Common myeloid progenitor, CD34-positive (primary cell): ENCODE measurements around the gene TGM4.
A peak's percentile ranks its signal among the peaks of the same experiment; 100 is the strongest.

Experiments used
- CTCF ChIA-PET: fragments of 350-600 bp; sonication (Branson Sonifier 250); formaldehyde crosslinking; loops from one replicate; lab custom pipeline; 2021; ENCODE audit warnings: antibody characterized with exemption; lab: Charles Lee
- POLR2A ChIA-PET: fragments of 350-600 bp; sonication (Branson Sonifier 250); formaldehyde crosslinking; loops from one replicate; lab custom pipeline; 2021; ENCODE audit warnings: antibody characterized with exemption; lab: Charles Lee
- DNase-seq, 3 donors: peaks; one replicate each; pipeline versions ENCODE4 v3.0.0 to v3.0.0-alpha.2; 2013
- H3K27ac ChIP-seq, 2 experiments: 1 replicate in 1 of 2; 2 replicates in 1 of 2; pipeline ENCODE4 v1.7.0; 2013; ENCODE audit warnings: inconsistent platforms in 2 of 2, low read length in 2 of 2, mild to moderate bottlenecking in 2 of 2, low read depth in 1 of 2, moderate library complexity in 1 of 2; ENCODE audit not compliant: severe bottlenecking in 2 of 2, insufficient read depth in 1 of 2, poor library complexity in 1 of 2
- H3K27me3 ChIP-seq, 5 experiments: replicated peaks in 2 of 5; 1 replicate in 3 of 5; 2 replicates in 2 of 5; pipeline versions ENCODE4 v1.6.1 to v1.7.0; 2013; ENCODE audit warnings: low read length in 4 of 5, mild to moderate bottlenecking in 2 of 5, moderate library complexity in 2 of 5, inconsistent platforms in 1 of 5; ENCODE audit not compliant: insufficient read depth in 5 of 5, control insufficient read depth in 4 of 5
- H3K36me3 ChIP-seq, 4 experiments: 1 replicate in 2 of 4; 2 replicates in 2 of 4; pipeline versions ENCODE4 v1.6.1 to v1.7.0; 2013; ENCODE audit warnings: low read length in 3 of 4, control low read depth in 1 of 4, mild to moderate bottlenecking in 1 of 4; ENCODE audit not compliant: control insufficient read depth in 4 of 4, insufficient read depth in 4 of 4
- H3K4me1 ChIP-seq, 4 experiments: 1 replicate in 3 of 4; 2 replicates in 1 of 4; pipeline versions ENCODE4 v1.6.1 to v1.7.1; 2013; ENCODE audit warnings: low read length in 3 of 4, mild to moderate bottlenecking in 3 of 4, control low read depth in 1 of 4, inconsistent platforms in 1 of 4, moderate library complexity in 1 of 4; ENCODE audit not compliant: control insufficient read depth in 4 of 4, insufficient read depth in 4 of 4; ENCODE audit errors: control extremely low read depth in 1 of 4
- H3K4me3 ChIP-seq, 7 experiments: 1 replicate in 4 of 7; 2 replicates in 3 of 7; pipeline versions ENCODE4 v1.5.1 to v1.7.0; 2013; ENCODE audit warnings: mild to moderate bottlenecking in 7 of 7, low read length in 6 of 7, moderate library complexity in 6 of 7, inconsistent platforms in 2 of 7, low read depth in 2 of 7, control low read depth in 1 of 7; ENCODE audit not compliant: insufficient read depth in 4 of 7, control insufficient read depth in 1 of 7; ENCODE audit errors: extremely low read depth in 1 of 7
- H3K9me3 ChIP-seq, 5 experiments: 1 replicate in 4 of 5; 2 replicates in 1 of 5; pipeline versions ENCODE4 v1.6.1 to v1.7.1; 2013; ENCODE audit warnings: low read length in 4 of 5, mild to moderate bottlenecking in 2 of 5, inconsistent platforms in 1 of 5, low read depth in 1 of 5, moderate library complexity in 1 of 5; ENCODE audit not compliant: control insufficient read depth in 4 of 5, insufficient read depth in 2 of 5; ENCODE audit errors: control extremely low read depth in 1 of 5
- WGBS: methylation state at CpG from one replicate; pipeline ENCODE4 v1.1.5; 2013; ENCODE audit not compliant: insufficient coverage; 5-methylcytosine and 5-hydroxymethylcytosine counted together

Gene TGM4

GRCh38 chr3:44861412-44862225 is 12.8 kb upstream of the TGM4 start, which contains the start of gene TMEM42:
TMEM42 (plus strand) TSS chr3:44861912; CDS start chr3:44861925, 13 bp downstream.
- POLR2A ChIA-PET = interaction anchor here (0.5 kb wide), 1 partner anchor 175 kb away, joined by 4 read pairs; no protein-coding TSS in a partner anchor
- CTCF ChIA-PET = no interaction called here
- peak within 1 kb of the TSS; percentile 82 to 83 for H3K27ac ChIP-seq

GRCh38 chr3:44862226-44862637 is 12.2 kb upstream of the TGM4 start:
- 2% methylated on average over 22 of the region's 25 CpGs for WGBS
- Histone ChIP-seq H3K9me3 (no peaks in the 10 kb centered on the region), H3K36me3 (peaks cover 2 to 15% (median 8%) of the 10 kb centered on the region in 4 experiments), H3K4me3 (peak overlapping the region; percentile 32 to 77 (median 65)), H3K27ac (no peak overlapping the region), H3K4me1 (peaks cover 0 to 12% (median 8%) of the 10 kb centered on the region in 4 experiments), H3K27me3 (no peaks in the 10 kb centered on the region)
- ChIA-PET CTCF (no interaction called here), POLR2A (no interaction called here)
- DNase-seq = peak; percentile 14 to 64 (median 55)

More at GRCh38 chr3:44861412-44862225, 12.8 kb upstream of the TGM4 start, which contains the start of gene TMEM42:
- peak within 1 kb of the TSS; percentile 45 to 77 (median 68) for H3K4me3 ChIP-seq
- no peaks in the 10 kb centered on the region for H3K27me3 ChIP-seq
- H3K9me3 ChIP-seq = peaks cover 0 to 4% (median 0%) of the 10 kb centered on the region in 5 experiments
- peaks cover 0 to 12% (median 8%) of the 10 kb centered on the region in 4 experiments for H3K4me1 ChIP-seq
- under 1% methylated on average over 74 of the region's 91 CpGs for WGBS
- H3K36me3 ChIP-seq = peaks cover 0 to 15% (median 3%) of the 10 kb centered on the region in 4 experiments
- peak; percentile 90 to 96 (median 95) for DNase-seq

- H3K36me3 ChIP-seq = peaks cover 2 to 14% (median 8%) of the 10 kb centered on the region in 4 experiments
- 96% methylated on average over 6 of the region's 7 CpGs for WGBS
- ChIA-PET CTCF (no interaction called here), POLR2A (no interaction called here)
- DNase-seq = no peak
- H3K4me3 ChIP-seq = no peak overlapping the region
- H3K27ac ChIP-seq = no peak overlapping the region
- peaks cover 0 to 1% (median 0%) of the 10 kb centered on the region in 5 experiments for H3K9me3 ChIP-seq
- H3K4me1 ChIP-seq = peaks cover 0 to 12% (median 8%) of the 10 kb centered on the region in 4 experiments
- no peaks in the 10 kb centered on the region for H3K27me3 ChIP-seq
Measured at GRCh38 chr3:44865272-44866035, 9.0 kb upstream of the TGM4 start.

- DNase-seq = no peak
- Histone ChIP-seq H3K9me3 (peaks cover 0 to 1% (median 0%) of the 10 kb centered on the region in 5 experiments), H3K4me3 (no peak overlapping the region), H3K4me1 (peaks cover 0 to 3% (median 3%) of the 10 kb centered on the region in 4 experiments), H3K27me3 (no peaks in the 10 kb centered on the region), H3K27ac (no peak overlapping the region), H3K36me3 (peaks cover 2 to 14% (median 8%) of the 10 kb centered on the region in 4 experiments)
- WGBS = 100% methylated on average over 1 of the region's 7 CpGs
- CTCF ChIA-PET = no interaction called here
- POLR2A ChIA-PET = no interaction called here
Measured at GRCh38 chr3:44867421-44868111, 6.8 kb upstream of the TGM4 start.

GRCh38 chr3:44870375-44871061 is 3.9 kb upstream of the TGM4 start:
- peaks cover 2 to 6% (median 4%) of the 10 kb centered on the region in 4 experiments for H3K36me3 ChIP-seq
- ChIA-PET CTCF (no interaction called here), POLR2A (no interaction called here)
- 88% methylated on average over 6 of the region's 8 CpGs for WGBS
- no peak for DNase-seq
- H3K27ac ChIP-seq = no peak overlapping the region
- no peaks in the 10 kb centered on the region for H3K4me1 ChIP-seq
- no peak overlapping the region for H3K4me3 ChIP-seq
- no peaks in the 10 kb centered on the region for H3K27me3 ChIP-seq
- H3K9me3 ChIP-seq = peaks cover 0 to 1% (median 0%) of the 10 kb centered on the region in 5 experiments

GRCh38 chr3:44875596-44875995 is 1.2 kb downstream of the TGM4 start:
- Histone ChIP-seq H3K4me3 (no peak overlapping the region), H3K36me3 (no peaks in the 10 kb centered on the region), H3K4me1 (no peaks in the 10 kb centered on the region), H3K27me3 (no peaks in the 10 kb centered on the region), H3K9me3 (no peaks in the 10 kb centered on the region), H3K27ac (no peak overlapping the region)
- ChIA-PET CTCF (no interaction called here), POLR2A (no interaction called here)
- DNase-seq = no peak
- 88% methylated on average over 3 of the region's 3 CpGs for WGBS
